Esophagus muscularis mucosa (tissue), 3 donors: ENCODE results near the gene DNAJC1.

ENCODE experiments used
- CTCF ChIP-seq, 3 experiments: fragments of 200-600 bp in 2 of 3; fragments of 450-650 bp in 1 of 3; sonication (generic) in 2 of 3; IDR thresholded peaks; one replicate each; pipeline ENCODE4 v1.5.1; 2017 to 2019; ENCODE audit warnings: antibody characterized with exemption in 3 of 3, mild to moderate bottlenecking in 2 of 3, moderate library complexity in 1 of 3
- POLR2A ChIP-seq: fragments of 450-650 bp; IDR thresholded peaks from one replicate; pipeline ENCODE4 v1.6.1; 2017; ENCODE audit warnings: antibody characterized with exemption, moderate library complexity, mild to moderate bottlenecking, low read depth
- POLR2AphosphoS5 ChIP-seq, 2 donors: sonication (generic); formaldehyde crosslinking; IDR thresholded peaks; one replicate each; pipeline ENCODE4 v1.6.1; 2017; ENCODE audit warnings: antibody characterized with exemption in 2 of 2

GRCh38 chr10:21797984-21798765, 205.4 kb downstream of the DNAJC1 start:
- TF ChIP-seq CTCF (IDR thresholded peaks at IDR 0.05) (no peak), POLR2AphosphoS5 (IDR thresholded peaks at IDR 0.05) (no peak), POLR2A (no peak)
